Measurements from ENCODE around the gene CCND3.

- TF ChIP-seq EZH2 (IDR thresholded peaks at IDR 0.05; ENCODE audit: insufficient read depth, low read length) (no peak), CTCF (IDR thresholded peaks at IDR 0.05; ENCODE audit: insufficient read depth, low read depth, low read length) (no peak)
These were observed 45.3 kb downstream of the CCND3 start for GRCh38 chr6:41896281-41896680.

Data from astrocyte (in vitro differentiated cells and primary cell).